H9 (cell line): Measurements from ENCODE around the gene C3orf38. TPM values are rescaled to one million over a fixed set of nuclear protein-coding genes. Genes with fewer than 3 reads are reported as not detected.

ENCODE experiments used
- DNase-seq: peaks from one replicate; pipeline ENCODE4 v3.0.0-alpha.2; 2017
- H2AFZ ChIP-seq: one replicate; pipeline ENCODE4 v1.6.1; 2013; ENCODE audit warnings: mild to moderate bottlenecking, low read length, control low read depth, moderate library complexity
- H2AK5ac ChIP-seq: 2 replicates; pipeline ENCODE4 v1.6.1; 2013; ENCODE audit warnings: low read length, control low read depth, mixed read lengths; ENCODE audit not compliant: insufficient read length
- H2BK120ac ChIP-seq: one replicate; pipeline ENCODE4 v1.6.1; 2013; ENCODE audit warnings: low read depth, mild to moderate bottlenecking, low read length, control low read depth, inconsistent platforms; ENCODE audit not compliant: poor library complexity, severe bottlenecking
- H2BK12ac ChIP-seq: 2 replicates; pipeline ENCODE4 v1.6.1; 2013; ENCODE audit warnings: low read length, control low read depth, mixed read lengths, low read depth; ENCODE audit not compliant: insufficient read length
- H2BK15ac ChIP-seq: 2 replicates; pipeline ENCODE4 v1.6.1; 2013; ENCODE audit warnings: low read depth, low read length, control low read depth
- H2BK20ac ChIP-seq: one replicate; pipeline ENCODE4 v1.6.1; 2013; ENCODE audit warnings: low read depth, mild to moderate bottlenecking, low read length, control low read depth, inconsistent platforms; ENCODE audit not compliant: poor library complexity, severe bottlenecking
- H2BK5ac ChIP-seq: 2 replicates; pipeline ENCODE4 v1.6.1; 2013; ENCODE audit warnings: low read length, control low read depth, mixed read lengths; ENCODE audit not compliant: insufficient read length
- H3K14ac ChIP-seq: 2 replicates; pipeline ENCODE4 v1.6.1; 2013; ENCODE audit warnings: low read length, control low read depth; ENCODE audit not compliant: insufficient read depth
- H3K18ac ChIP-seq: 2 replicates; pipeline ENCODE4 v1.6.1; 2013; ENCODE audit warnings: low read depth, mild to moderate bottlenecking, mixed read lengths, low read length, control low read depth; ENCODE audit not compliant: insufficient read length
- H3K23ac ChIP-seq: 2 replicates; pipeline ENCODE4 v1.6.1; 2013; ENCODE audit warnings: low read length, control low read depth, mixed read lengths, low read depth; ENCODE audit not compliant: insufficient read length
- H3K23me2 ChIP-seq: 2 replicates; pipeline ENCODE4 v1.6.1; 2013; ENCODE audit warnings: low read depth, mild to moderate bottlenecking, mixed read lengths, low read length, control low read depth; ENCODE audit not compliant: insufficient read length, poor library complexity, severe bottlenecking
- H3K27ac ChIP-seq: 2 replicates; pipeline ENCODE4 v1.5.1; 2013; ENCODE audit warnings: low read length, control low read depth, mixed read lengths, low read depth; ENCODE audit not compliant: insufficient read length
- H3K27me3 ChIP-seq: 2 replicates; pipeline ENCODE4 v1.6.1; 2013; ENCODE audit warnings: low read length, control low read depth, inconsistent platforms; ENCODE audit not compliant: insufficient read depth
- H3K4ac ChIP-seq: 2 replicates; pipeline ENCODE4 v1.6.1; 2013; ENCODE audit warnings: low read depth, mild to moderate bottlenecking, control low read depth, inconsistent platforms, low read length, moderate library complexity
- H3K4me1 ChIP-seq: 2 replicates; pipeline ENCODE4 v1.6.1; 2013; ENCODE audit warnings: low read length, control low read depth, inconsistent platforms; ENCODE audit not compliant: insufficient read depth
- H3K4me2 ChIP-seq: 2 replicates; pipeline ENCODE4 v1.6.1; 2013; ENCODE audit warnings: low read length, control low read depth, mixed read lengths; ENCODE audit not compliant: insufficient read length, insufficient read depth
- H3K56ac ChIP-seq: 2 replicates; pipeline ENCODE4 v1.6.1; 2013; ENCODE audit warnings: low read depth, mild to moderate bottlenecking, mixed read lengths, low read length, control low read depth; ENCODE audit not compliant: insufficient read length
- H3K79me1 ChIP-seq: 2 replicates; pipeline ENCODE4 v1.6.1; 2013; ENCODE audit warnings: low read depth, mild to moderate bottlenecking, moderate library complexity, low read length, control low read depth, inconsistent platforms; ENCODE audit not compliant: insufficient read depth, poor library complexity, severe bottlenecking
- H3K79me2 ChIP-seq: 2 replicates; pipeline ENCODE4 v1.6.1; 2013; ENCODE audit warnings: low read length, control low read depth, inconsistent platforms; ENCODE audit not compliant: insufficient read depth
- H3K9ac ChIP-seq: 2 replicates; pipeline ENCODE4 v1.6.1; 2013; ENCODE audit warnings: low read length, control low read depth, mixed read lengths; ENCODE audit not compliant: insufficient read length; ENCODE audit errors: extremely low read depth
- H3K9me3 ChIP-seq: one replicate; pipeline ENCODE4 v1.6.1; 2013; ENCODE audit warnings: low read depth, low read length, inconsistent platforms; ENCODE audit not compliant: control insufficient read depth
- H3T11ph ChIP-seq: one replicate; pipeline ENCODE4 v1.6.1; 2013; ENCODE audit warnings: mild to moderate bottlenecking, low read length, control low read depth, inconsistent platforms
- H4K20me1 ChIP-seq: one replicate; pipeline ENCODE4 v1.6.1; 2013; ENCODE audit not compliant: control insufficient read depth, insufficient read length, insufficient read depth
- H4K5ac ChIP-seq: 2 replicates; pipeline ENCODE4 v1.6.1; 2013; ENCODE audit warnings: low read depth, mild to moderate bottlenecking, mixed read lengths, low read length, control low read depth; ENCODE audit not compliant: insufficient read length
- H4K8ac ChIP-seq: replicated peaks from 2 replicates; pipeline ENCODE4 v1.6.1; 2013; ENCODE audit warnings: low read length, control low read depth, mixed read lengths, low read depth; ENCODE audit not compliant: insufficient read length
- H4K91ac ChIP-seq: 2 replicates; pipeline ENCODE4 v1.6.1; 2013; ENCODE audit warnings: low read depth, mild to moderate bottlenecking, moderate library complexity, mixed read lengths, low read length, control low read depth; ENCODE audit not compliant: insufficient read length
- H3K27ac Mint-ChIP-seq, 3 experiments: 2 replicates in 2 of 3; 3 replicates in 1 of 3; pipeline ENCODE4 v1.8.0; 2020 to 2021; ENCODE audit warnings: mixed read lengths in 3 of 3, mild to moderate bottlenecking in 1 of 3, moderate library complexity in 1 of 3
- H3K27me3 Mint-ChIP-seq: 2 replicates; pipeline ENCODE4 v1.8.0; 2021; ENCODE audit warnings: low read depth, mild to moderate bottlenecking, moderate library complexity, mixed read lengths
- H3K36me3 Mint-ChIP-seq, 3 experiments: 2 replicates in 2 of 3; 3 replicates in 1 of 3; pipeline ENCODE4 v1.8.0; 2020 to 2021; ENCODE audit warnings: low read depth in 3 of 3, mixed read lengths in 3 of 3; ENCODE audit not compliant: insufficient read depth in 1 of 3
- H3K4me1 Mint-ChIP-seq, 2 experiments: 2 replicates each; pipeline ENCODE4 v1.8.0; 2020; ENCODE audit warnings: mixed read lengths in 2 of 2
- H3K4me3 Mint-ChIP-seq, 2 experiments: 2 replicates in 1 of 2; 3 replicates in 1 of 2; pipeline ENCODE4 v1.8.0; 2020 to 2021; ENCODE audit warnings: mild to moderate bottlenecking in 2 of 2, mixed read lengths in 2 of 2, moderate library complexity in 1 of 2
- H3K9me3 Mint-ChIP-seq, 2 experiments: 2 replicates in 1 of 2; 3 replicates in 1 of 2; pipeline ENCODE4 v1.8.0; 2020; ENCODE audit warnings: mild to moderate bottlenecking in 2 of 2, mixed read lengths in 2 of 2, moderate library complexity in 1 of 2
- WGBS: extraction: QIAGEN DNeasy Blood & Tissue Kit; methylation state at CpG from one replicate; pipeline ENCODE4 v1.1.7; 2013; ENCODE audit warnings: missing lambda C conversion rate, low lambda C conversion rate, mixed read lengths; ENCODE audit not compliant: insufficient read length; ENCODE audit errors: extremely low coverage; 5-methylcytosine and 5-hydroxymethylcytosine counted together
- total RNA-seq: library from RNA; stranded (reverse); gene quantifications from 2 replicates; pipeline ENCODE4 v1.2.1, GENCODE V29; 2021
- TF ChIP-seq, protein P1 (sequence below): fragments of 200-600 bp; sonication (generic); conservative IDR thresholded peaks from 3 replicates; pipeline ENCODE4 v1.8.0; 2021; ENCODE audit warnings: antibody characterized with exemption, mild to moderate bottlenecking

Gene C3orf38
- total RNA-seq, 1 experiment from 2014 or later: 36.6 TPM

DNA sequence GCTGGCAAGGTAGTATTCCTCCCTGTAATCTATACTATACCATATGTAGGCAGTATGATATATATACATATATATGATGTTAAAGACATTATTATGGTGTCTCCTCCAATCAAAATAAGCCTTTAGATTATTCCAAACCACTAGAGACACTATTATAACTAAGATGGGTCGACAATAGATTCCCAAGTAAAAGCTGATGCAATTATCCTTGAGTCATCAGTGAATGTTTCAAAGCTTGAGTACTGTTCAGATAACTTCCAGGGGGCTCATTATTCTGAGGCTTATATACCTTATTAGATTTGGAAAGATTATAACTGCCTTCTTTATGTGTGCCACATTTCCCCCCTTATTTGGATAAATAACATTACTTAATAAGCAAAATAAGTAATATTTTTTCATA is 11.9 kb upstream of the C3orf38 start:
- Histone ChIP-seq H3K56ac (no peak overlapping the region), H2AFZ (no peak overlapping the region), H4K91ac (no peak overlapping the region), H2BK5ac (no peak overlapping the region), H3K9me3 (no peaks in the 10 kb centered on the region), H4K8ac (no peak overlapping the region), H3K23ac (no peak overlapping the region), H2BK20ac (no peak overlapping the region), H3K4me2 (no peak overlapping the region), H3K79me1 (no peaks in the 10 kb centered on the region), H4K5ac (no peak overlapping the region), H3T11ph (no peak overlapping the region), H3K79me2 (no peaks in the 10 kb centered on the region), H3K14ac (no peak overlapping the region), H3K27ac (no peak overlapping the region), H3K18ac (no peak overlapping the region), H4K20me1 (no peaks in the 10 kb centered on the region), H3K4ac (no peak overlapping the region), H2BK120ac (no peak overlapping the region), H3K27me3 (no peaks in the 10 kb centered on the region), H3K23me2 (no peaks in the 10 kb centered on the region), H3K9ac (no peak overlapping the region), H2BK15ac (no peak overlapping the region), H3K4me1 (no peaks in the 10 kb centered on the region), H2AK5ac (no peak overlapping the region), H2BK12ac (no peak overlapping the region)
- no CpG with 5 or more reads among the region's 1 CpG for WGBS
- peaks cover 8% of the 10 kb centered on the region in 2 experiments for H3K4me1 Mint-ChIP-seq
- no peaks in the 10 kb centered on the region for H3K27me3 Mint-ChIP-seq
- H3K4me3 Mint-ChIP-seq: no peak overlapping the region
- no peak for DNase-seq
- TF ChIP-seq, protein P1, sequence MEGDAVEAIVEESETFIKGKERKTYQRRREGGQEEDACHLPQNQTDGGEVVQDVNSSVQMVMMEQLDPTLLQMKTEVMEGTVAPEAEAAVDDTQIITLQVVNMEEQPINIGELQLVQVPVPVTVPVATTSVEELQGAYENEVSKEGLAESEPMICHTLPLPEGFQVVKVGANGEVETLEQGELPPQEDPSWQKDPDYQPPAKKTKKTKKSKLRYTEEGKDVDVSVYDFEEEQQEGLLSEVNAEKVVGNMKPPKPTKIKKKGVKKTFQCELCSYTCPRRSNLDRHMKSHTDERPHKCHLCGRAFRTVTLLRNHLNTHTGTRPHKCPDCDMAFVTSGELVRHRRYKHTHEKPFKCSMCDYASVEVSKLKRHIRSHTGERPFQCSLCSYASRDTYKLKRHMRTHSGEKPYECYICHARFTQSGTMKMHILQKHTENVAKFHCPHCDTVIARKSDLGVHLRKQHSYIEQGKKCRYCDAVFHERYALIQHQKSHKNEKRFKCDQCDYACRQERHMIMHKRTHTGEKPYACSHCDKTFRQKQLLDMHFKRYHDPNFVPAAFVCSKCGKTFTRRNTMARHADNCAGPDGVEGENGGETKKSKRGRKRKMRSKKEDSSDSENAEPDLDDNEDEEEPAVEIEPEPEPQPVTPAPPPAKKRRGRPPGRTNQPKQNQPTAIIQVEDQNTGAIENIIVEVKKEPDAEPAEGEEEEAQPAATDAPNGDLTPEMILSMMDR: no peak
- no peaks in the 10 kb centered on the region for H3K9me3 Mint-ChIP-seq
- 0 out of 7 replicates have a peak overlapping the region, but pooled peaks of 1 of the 3 experiments have one; percentile 66 for H3K27ac Mint-ChIP-seq
- peaks cover 13 to 40% (median 36%) of the 10 kb centered on the region in 3 experiments; a peak in 6 of 7 replicates for H3K36me3 Mint-ChIP-seq
